ENCODE results near the gene VN1R4.
"Not testable (repeated sequence)": the region's sequence is repeated elsewhere in the genome, so short reads cannot be mapped to it uniquely, and the experiment has no call there.

VN1R4 gene

DNA sequence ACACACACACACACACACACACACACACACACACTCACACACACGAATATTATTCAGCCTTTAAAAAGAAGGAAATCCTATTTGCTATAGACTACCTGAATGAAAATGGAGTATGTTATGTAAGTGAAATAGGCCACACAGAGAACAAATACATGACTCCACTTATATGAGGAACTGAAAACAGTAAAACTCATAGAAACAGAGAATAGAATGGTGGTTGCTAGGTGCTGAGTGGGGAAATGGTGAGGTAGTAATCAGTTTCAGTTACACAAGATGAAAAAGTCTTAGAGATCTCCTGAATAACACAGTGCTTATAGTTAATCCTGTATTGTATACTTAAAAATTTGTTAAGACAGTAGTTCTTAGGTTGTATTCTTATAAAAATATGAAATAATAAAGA lies 21.0 kb downstream of the VN1R4 start:
- Mint-ChIP-seq H3K4me1 (no peaks in the 10 kb centered on the region), H3K27me3 (no peaks in the 10 kb centered on the region), H3K27ac (no peak overlapping the region), H3K36me3 (peaks cover 75% of the 10 kb centered on the region), H3K4me3 (no peak overlapping the region), H3K9me3 (peaks cover 47% of the 10 kb centered on the region)

DNA sequence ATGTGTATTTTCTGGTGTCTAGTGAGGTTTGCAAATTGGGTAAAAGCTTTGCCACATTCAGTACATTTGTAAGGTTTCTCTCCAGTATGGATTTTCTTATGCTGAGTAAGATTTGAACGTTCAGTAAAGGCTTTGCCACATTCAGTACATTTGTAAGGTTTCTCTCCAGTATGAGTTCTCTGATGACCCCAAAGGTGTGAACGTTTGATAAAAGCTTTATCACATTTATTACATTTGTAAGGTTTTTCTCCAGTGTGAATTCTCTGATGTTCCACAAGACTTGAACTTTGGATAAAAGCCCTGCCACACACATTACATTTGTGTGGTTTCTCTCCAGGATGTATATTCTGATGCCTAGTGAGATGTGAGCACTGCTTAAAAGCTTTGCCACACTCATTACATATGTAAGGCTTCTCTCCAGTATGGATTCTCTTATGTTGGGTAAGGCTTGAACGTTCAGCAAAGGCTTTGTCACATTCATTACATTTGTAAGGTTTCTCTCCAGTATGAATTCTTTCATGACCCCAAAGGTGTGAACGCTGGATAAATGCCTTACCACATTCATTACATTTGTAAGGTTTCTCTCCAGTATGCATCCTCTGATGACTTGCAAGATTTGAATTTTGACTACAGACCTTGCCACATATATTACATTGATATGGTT lies 30.3 kb downstream of the VN1R4 start:
- peaks cover 60% of the 10 kb centered on the region for H3K36me3 Mint-ChIP-seq
- no peak overlapping the region for H3K4me3 Mint-ChIP-seq
- peaks cover 54% of the 10 kb centered on the region for H3K9me3 Mint-ChIP-seq
- H3K27me3 Mint-ChIP-seq, result no peaks in the 10 kb centered on the region
- no peak overlapping the region for H3K27ac Mint-ChIP-seq
- no peaks in the 10 kb centered on the region for H3K4me1 Mint-ChIP-seq

DNA sequence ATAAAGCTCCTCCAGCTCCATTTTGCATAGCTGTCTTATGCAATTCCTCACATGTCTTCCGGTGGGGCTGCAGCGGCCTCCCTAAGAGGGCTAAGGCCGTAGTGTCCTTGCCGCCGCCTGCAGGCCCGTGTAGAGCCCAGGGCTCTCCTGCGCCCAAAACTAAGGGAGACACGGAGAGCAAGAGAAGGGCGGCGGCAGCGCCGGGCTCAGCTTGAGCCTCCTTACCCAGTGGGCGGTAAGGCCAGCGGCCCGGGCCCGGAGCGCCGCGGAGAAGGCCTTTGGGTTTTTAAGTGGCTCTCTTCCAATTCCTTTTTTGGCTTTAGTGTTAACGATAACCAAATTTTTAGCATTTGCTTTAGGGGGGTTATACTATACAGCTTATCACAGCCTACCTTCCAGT lies 42.9 kb downstream of the VN1R4 start:
- Mint-ChIP-seq H3K27me3 (no peaks in the 10 kb centered on the region), H3K4me3 (no peak overlapping the region), H3K36me3 (peaks cover 22% of the 10 kb centered on the region), H3K27ac (no peak overlapping the region), H3K9me3 (peaks cover 27% of the 10 kb centered on the region), H3K4me1 (no peaks in the 10 kb centered on the region)

DNA sequence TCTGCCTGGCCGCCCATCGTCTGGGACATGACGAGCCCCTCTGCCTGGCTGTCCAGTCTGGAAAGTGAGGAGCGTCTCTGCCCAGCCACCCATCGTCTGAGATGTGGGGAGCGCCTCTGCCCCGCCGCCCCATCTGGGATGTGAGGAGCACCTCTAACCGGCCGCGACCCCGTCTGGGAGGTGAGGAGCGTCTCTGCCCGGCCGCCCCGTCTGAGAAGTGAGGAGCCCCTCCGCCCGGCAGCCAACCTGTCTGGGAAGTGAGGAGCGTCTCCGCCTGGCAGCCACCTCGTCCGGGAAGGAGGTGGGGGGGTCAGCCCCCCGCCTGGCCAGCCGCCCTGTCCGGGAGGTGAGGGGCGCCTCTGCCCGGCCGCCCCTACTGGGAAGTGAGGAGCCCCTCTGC lies 44.8 kb downstream of the VN1R4 start:
- not testable (repeated sequence) for H3K4me3 Mint-ChIP-seq, H3K4me1 Mint-ChIP-seq, H3K27me3 Mint-ChIP-seq, H3K27ac Mint-ChIP-seq
- H3K9me3 Mint-ChIP-seq, result peaks cover 34% of the 10 kb centered on the region
- H3K36me3 Mint-ChIP-seq, result peaks cover 27% of the 10 kb centered on the region
